ENCODE results near the gene KCNMA1.

DNA sequence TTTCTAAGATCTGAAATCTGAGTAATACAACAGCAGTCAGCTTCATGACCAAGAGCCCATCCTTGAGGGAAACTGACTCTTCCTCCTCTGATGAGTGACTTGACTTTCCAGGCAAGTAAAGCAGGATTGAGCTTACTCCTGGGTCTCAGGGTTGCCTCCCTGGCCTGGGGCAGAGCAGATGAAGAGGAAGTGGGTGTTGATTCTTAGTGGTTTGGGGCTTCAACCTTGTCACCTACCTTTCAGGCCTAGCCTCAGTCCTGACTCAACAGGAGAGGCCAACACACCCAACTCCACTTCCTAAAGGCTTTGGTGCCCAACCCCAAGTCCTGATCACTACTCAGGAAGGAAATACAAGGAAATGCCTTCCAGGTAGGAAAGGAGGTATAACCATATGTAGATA lies 54.1 kb downstream of the KCNMA1 start:
- TF ChIP-seq, protein P1, sequence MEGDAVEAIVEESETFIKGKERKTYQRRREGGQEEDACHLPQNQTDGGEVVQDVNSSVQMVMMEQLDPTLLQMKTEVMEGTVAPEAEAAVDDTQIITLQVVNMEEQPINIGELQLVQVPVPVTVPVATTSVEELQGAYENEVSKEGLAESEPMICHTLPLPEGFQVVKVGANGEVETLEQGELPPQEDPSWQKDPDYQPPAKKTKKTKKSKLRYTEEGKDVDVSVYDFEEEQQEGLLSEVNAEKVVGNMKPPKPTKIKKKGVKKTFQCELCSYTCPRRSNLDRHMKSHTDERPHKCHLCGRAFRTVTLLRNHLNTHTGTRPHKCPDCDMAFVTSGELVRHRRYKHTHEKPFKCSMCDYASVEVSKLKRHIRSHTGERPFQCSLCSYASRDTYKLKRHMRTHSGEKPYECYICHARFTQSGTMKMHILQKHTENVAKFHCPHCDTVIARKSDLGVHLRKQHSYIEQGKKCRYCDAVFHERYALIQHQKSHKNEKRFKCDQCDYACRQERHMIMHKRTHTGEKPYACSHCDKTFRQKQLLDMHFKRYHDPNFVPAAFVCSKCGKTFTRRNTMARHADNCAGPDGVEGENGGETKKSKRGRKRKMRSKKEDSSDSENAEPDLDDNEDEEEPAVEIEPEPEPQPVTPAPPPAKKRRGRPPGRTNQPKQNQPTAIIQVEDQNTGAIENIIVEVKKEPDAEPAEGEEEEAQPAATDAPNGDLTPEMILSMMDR (IDR thresholded peaks at IDR 0.05) = no peak
- no peak for TF ChIP-seq POLR2A (IDR thresholded peaks at IDR 0.05)
